ENCODE results near the gene EXT2.
A peak's percentile ranks its signal among the peaks of the same experiment; 100 is the strongest.

EXT2 gene

DNA sequence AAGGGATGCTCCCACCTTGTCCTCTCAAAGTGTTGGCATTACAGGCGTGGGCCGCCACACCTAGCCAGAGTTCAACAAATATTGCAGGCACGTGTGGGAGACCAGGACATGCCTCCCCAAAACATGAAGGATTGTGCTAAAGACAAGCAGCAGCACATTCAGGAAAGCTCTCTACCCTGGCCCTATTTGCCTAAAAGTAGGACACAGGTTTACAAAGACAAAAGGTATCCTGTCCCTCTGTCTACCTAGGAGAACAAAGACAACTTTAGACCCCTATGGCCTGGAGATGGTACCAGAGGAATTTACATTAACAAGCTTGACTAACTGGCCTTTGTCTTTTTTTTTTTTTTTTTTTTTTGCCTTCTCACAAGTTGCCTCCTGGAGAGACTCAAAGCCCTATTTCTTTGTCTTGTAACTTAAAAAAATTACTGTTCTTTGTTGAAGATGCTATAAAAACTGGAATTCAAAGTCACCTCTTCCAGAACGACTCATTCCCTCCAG is 30.3 kb upstream of the EXT2 start:
- peak overlapping the region in 1 of 2 experiments; percentile 81 for H3K4me3 ChIP-seq (ENCODE audit: insufficient read depth in 1 of 2, low read depth in 1 of 2, low read length in 2 of 2)
- H4K91ac ChIP-seq (ENCODE audit: low read length) = no peak overlapping the region
- no peak overlapping the region for H2BK12ac ChIP-seq (ENCODE audit: low read length in 2 of 2)
- no peak overlapping the region for H3K27ac ChIP-seq (ENCODE audit: low read length, poor library complexity, severe bottlenecking)
- H3K4me1 ChIP-seq (ENCODE audit: control insufficient read depth, insufficient read depth, low read depth, low read length) = peaks cover 5% of the 10 kb centered on the region
- H3K9me3 ChIP-seq (ENCODE audit: control insufficient read depth, low read length) = no peaks in the 10 kb centered on the region
- H4K8ac ChIP-seq (ENCODE audit: low read length) = no peak overlapping the region
- H3K36me3 ChIP-seq (ENCODE audit: control insufficient read depth in 1 of 2, insufficient read depth in 2 of 2, low read depth in 1 of 2, low read length in 2 of 2) = peaks cover 0 to 22% of the 10 kb centered on the region in 2 experiments
- H3K14ac ChIP-seq (ENCODE audit: low read length in 2 of 2) = no peak overlapping the region
- peaks cover 2% of the 10 kb centered on the region for H3K79me1 ChIP-seq (replicated peaks; ENCODE audit: low read length, poor library complexity, severe bottlenecking)
- peak; percentile 2 for DNase-seq
- H3K27me3 ChIP-seq (ENCODE audit: control insufficient read depth in 1 of 2, insufficient read depth in 1 of 2, low read length in 2 of 2) = no peaks in the 10 kb centered on the region
- no peak overlapping the region for H2AK5ac ChIP-seq (ENCODE audit: low read length, severe bottlenecking)
- H3K4ac ChIP-seq (ENCODE audit: low read depth in 1 of 2, low read length in 2 of 2) = no peak overlapping the region
- H3K18ac ChIP-seq (ENCODE audit: low read depth in 1 of 2, low read length in 2 of 2) = no peak overlapping the region
- H3K4me2 ChIP-seq (ENCODE audit: low read length, poor library complexity, severe bottlenecking) = no peak overlapping the region
- H2BK5ac ChIP-seq (ENCODE audit: low read depth, low read length, poor library complexity, severe bottlenecking) = no peak overlapping the region
- H2AFZ ChIP-seq (ENCODE audit: low read depth, low read length) = no peak overlapping the region
- no peak overlapping the region for H2BK15ac ChIP-seq (ENCODE audit: low read depth, poor library complexity, severe bottlenecking)
- WGBS = 61% methylated on average over 3 of the region's 4 CpGs
- no peak overlapping the region for H3K23ac ChIP-seq (ENCODE audit: low read length in 2 of 2)
- H2BK120ac ChIP-seq (ENCODE audit: low read depth, low read length) = no peak overlapping the region
- H3K9ac ChIP-seq (ENCODE audit: low read length) = peak overlapping the region; percentile 95

DNA sequence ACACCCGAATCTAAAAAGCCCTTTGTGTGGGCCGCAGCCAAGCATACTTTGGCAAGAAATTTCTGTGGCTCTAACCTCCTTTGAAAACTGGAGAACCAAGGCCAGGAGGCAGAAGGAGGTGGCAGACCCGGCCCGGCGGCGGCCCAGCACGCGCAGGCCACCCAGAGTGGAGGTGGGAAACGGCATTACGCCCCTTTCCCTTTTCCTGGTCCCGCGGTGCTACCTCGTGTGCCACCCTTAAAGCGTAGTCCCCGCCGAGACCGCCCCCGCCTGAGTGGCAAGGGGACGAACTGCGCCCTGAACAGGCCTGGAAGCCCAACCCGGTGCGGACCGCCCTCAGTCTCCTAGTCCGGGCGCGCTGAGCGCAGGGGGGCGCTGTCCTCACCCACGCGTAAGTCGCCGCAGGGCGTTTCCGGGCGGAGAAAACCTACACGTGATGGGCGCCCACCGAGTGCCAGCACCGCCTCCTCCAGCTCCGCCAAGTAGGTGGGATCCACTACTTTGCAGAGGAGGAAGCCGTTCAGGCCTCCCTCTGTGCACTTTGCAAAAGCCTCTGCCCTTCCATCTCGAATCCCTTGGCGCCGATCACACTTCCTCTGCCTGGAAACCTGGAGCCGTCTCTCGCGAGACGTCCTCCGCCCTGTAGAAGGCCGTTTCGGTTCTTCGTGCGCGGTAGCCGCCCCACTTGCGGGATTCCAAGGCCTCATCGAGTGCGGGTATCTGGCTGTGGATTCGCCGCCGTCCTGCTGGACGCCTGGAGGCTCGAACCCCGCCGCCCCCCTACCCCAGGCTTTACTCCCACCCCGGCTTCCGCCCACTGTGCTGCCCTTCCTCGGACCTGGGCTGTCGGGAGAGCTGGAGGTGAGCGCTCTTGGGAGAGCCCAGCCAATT is 29.4 kb upstream of the EXT2 start, which contains the start of gene ACCS:
TSS of gene ACCS (plus strand) at position 430 of the 891 bp plus-strand sequence. CDS start 1,358 bp downstream, outside the sequence.
- Histone ChIP-seq H3K23ac (ENCODE audit: low read length in 2 of 2) (peak within 1 kb of the TSS in 1 of 2 experiments; percentile 56), H3K4me3 (ENCODE audit: insufficient read depth in 1 of 2, low read depth in 1 of 2, low read length in 2 of 2) (peak within 1 kb of the TSS; percentile 60 to 81), H3K4me2 (ENCODE audit: low read length, poor library complexity, severe bottlenecking) (peak within 1 kb of the TSS; percentile 71), H2BK120ac (ENCODE audit: low read depth, low read length) (peak within 1 kb of the TSS; percentile 52), H3K14ac (ENCODE audit: low read length in 2 of 2) (peak within 1 kb of the TSS in 1 of 2 experiments; percentile 55), H4K91ac (ENCODE audit: low read length) (peak within 1 kb of the TSS; percentile 93), H3K9me3 (ENCODE audit: control insufficient read depth, low read length) (no peaks in the 10 kb centered on the region), H2BK12ac (ENCODE audit: low read length in 2 of 2) (peak within 1 kb of the TSS in 1 of 2 experiments; percentile 83), H3K4ac (ENCODE audit: low read depth in 1 of 2, low read length in 2 of 2) (peak within 1 kb of the TSS; percentile 55 to 92), H2AK5ac (ENCODE audit: low read length, severe bottlenecking) (no peak within 1 kb of the TSS), H3K36me3 (ENCODE audit: control insufficient read depth in 1 of 2, insufficient read depth in 2 of 2, low read depth in 1 of 2, low read length in 2 of 2) (peaks cover under 1 to 31% of the 10 kb centered on the region in 2 experiments), H4K8ac (ENCODE audit: low read length) (peak within 1 kb of the TSS; percentile 100), H3K4me1 (ENCODE audit: control insufficient read depth, insufficient read depth, low read depth, low read length) (peaks cover 5% of the 10 kb centered on the region), H3K27me3 (ENCODE audit: control insufficient read depth in 1 of 2, insufficient read depth in 1 of 2, low read length in 2 of 2) (no peaks in the 10 kb centered on the region), H3K79me1 (replicated peaks; ENCODE audit: low read length, poor library complexity, severe bottlenecking) (peaks cover 2% of the 10 kb centered on the region), H2BK5ac (ENCODE audit: low read depth, low read length, poor library complexity, severe bottlenecking) (no peak within 1 kb of the TSS), H3K27ac (ENCODE audit: low read length, poor library complexity, severe bottlenecking) (peak within 1 kb of the TSS; percentile 67), H2AFZ (ENCODE audit: low read depth, low read length) (peak within 1 kb of the TSS; percentile 87), H3K18ac (ENCODE audit: low read depth in 1 of 2, low read length in 2 of 2) (peak within 1 kb of the TSS; percentile 85 to 95), H3K9ac (ENCODE audit: low read length) (peak within 1 kb of the TSS; percentile 95), H2BK15ac (ENCODE audit: low read depth, poor library complexity, severe bottlenecking) (peak within 1 kb of the TSS; percentile 75)
- WGBS = 6% methylated on average over 69 of the region's 70 CpGs
- DNase-seq = peak; percentile 89

GRCh38 chr11:44066732-44067141 is 28.7 kb upstream of the EXT2 start:
- peak; percentile 72 for DNase-seq
- Histone ChIP-seq H3K4me3 (ENCODE audit: insufficient read depth in 1 of 2, low read depth in 1 of 2, low read length in 2 of 2) (peak overlapping the region; percentile 60 to 81), H3K4me1 (ENCODE audit: control insufficient read depth, insufficient read depth, low read depth, low read length) (peaks cover 5% of the 10 kb centered on the region), H3K4me2 (ENCODE audit: low read length, poor library complexity, severe bottlenecking) (peak overlapping the region; percentile 71), H2BK120ac (ENCODE audit: low read depth, low read length) (peak overlapping the region; percentile 52), H3K18ac (ENCODE audit: low read depth in 1 of 2, low read length in 2 of 2) (peak overlapping the region; percentile 85 to 95), H3K4ac (ENCODE audit: low read depth in 1 of 2, low read length in 2 of 2) (peak overlapping the region in 1 of 2 experiments; percentile 55), H3K14ac (ENCODE audit: low read length in 2 of 2) (peak overlapping the region in 1 of 2 experiments; percentile 55), H3K27ac (ENCODE audit: low read length, poor library complexity, severe bottlenecking) (no peak overlapping the region), H3K27me3 (ENCODE audit: control insufficient read depth in 1 of 2, insufficient read depth in 1 of 2, low read length in 2 of 2) (no peaks in the 10 kb centered on the region), H3K9ac (ENCODE audit: low read length) (peak overlapping the region; percentile 95), H2AFZ (ENCODE audit: low read depth, low read length) (peak overlapping the region; percentile 87), H3K9me3 (ENCODE audit: control insufficient read depth, low read length) (no peaks in the 10 kb centered on the region), H3K23ac (ENCODE audit: low read length in 2 of 2) (peak overlapping the region in 1 of 2 experiments; percentile 56), H2BK5ac (ENCODE audit: low read depth, low read length, poor library complexity, severe bottlenecking) (no peak overlapping the region), H4K91ac (ENCODE audit: low read length) (no peak overlapping the region), H3K79me1 (replicated peaks; ENCODE audit: low read length, poor library complexity, severe bottlenecking) (peaks cover 2% of the 10 kb centered on the region), H3K36me3 (ENCODE audit: control insufficient read depth in 1 of 2, insufficient read depth in 2 of 2, low read depth in 1 of 2, low read length in 2 of 2) (peaks cover 4 to 37% of the 10 kb centered on the region in 2 experiments), H2AK5ac (ENCODE audit: low read length, severe bottlenecking) (no peak overlapping the region), H4K8ac (ENCODE audit: low read length) (peak overlapping the region; percentile 100), H2BK12ac (ENCODE audit: low read length in 2 of 2) (peak overlapping the region in 1 of 2 experiments; percentile 13), H2BK15ac (ENCODE audit: low read depth, poor library complexity, severe bottlenecking) (peak overlapping the region; percentile 75)
- 54% methylated on average over 9 of the region's 10 CpGs for WGBS

- Histone ChIP-seq H3K79me1 (replicated peaks; ENCODE audit: low read length, poor library complexity, severe bottlenecking) (peaks cover 2% of the 10 kb centered on the region), H3K14ac (ENCODE audit: low read length in 2 of 2) (no peak overlapping the region), H3K27me3 (ENCODE audit: control insufficient read depth in 1 of 2, insufficient read depth in 1 of 2, low read length in 2 of 2) (no peaks in the 10 kb centered on the region), H2BK5ac (ENCODE audit: low read depth, low read length, poor library complexity, severe bottlenecking) (no peak overlapping the region), H3K4ac (ENCODE audit: low read depth in 1 of 2, low read length in 2 of 2) (no peak overlapping the region), H2AFZ (ENCODE audit: low read depth, low read length) (no peak overlapping the region), H4K91ac (ENCODE audit: low read length) (no peak overlapping the region), H2AK5ac (ENCODE audit: low read length, severe bottlenecking) (no peak overlapping the region), H3K27ac (ENCODE audit: low read length, poor library complexity, severe bottlenecking) (no peak overlapping the region), H4K8ac (ENCODE audit: low read length) (no peak overlapping the region), H3K23ac (ENCODE audit: low read length in 2 of 2) (no peak overlapping the region), H2BK120ac (ENCODE audit: low read depth, low read length) (no peak overlapping the region), H3K4me3 (ENCODE audit: insufficient read depth in 1 of 2, low read depth in 1 of 2, low read length in 2 of 2) (peak overlapping the region in 1 of 2 experiments; percentile 81), H2BK12ac (ENCODE audit: low read length in 2 of 2) (no peak overlapping the region), H3K4me2 (ENCODE audit: low read length, poor library complexity, severe bottlenecking) (no peak overlapping the region), H3K18ac (ENCODE audit: low read depth in 1 of 2, low read length in 2 of 2) (no peak overlapping the region), H3K4me1 (ENCODE audit: control insufficient read depth, insufficient read depth, low read depth, low read length) (peaks cover 5% of the 10 kb centered on the region), H3K9me3 (ENCODE audit: control insufficient read depth, low read length) (no peaks in the 10 kb centered on the region), H3K36me3 (ENCODE audit: control insufficient read depth in 1 of 2, insufficient read depth in 2 of 2, low read depth in 1 of 2, low read length in 2 of 2) (peaks cover 4 to 39% of the 10 kb centered on the region in 2 experiments), H3K9ac (ENCODE audit: low read length) (peak overlapping the region; percentile 95), H2BK15ac (ENCODE audit: low read depth, poor library complexity, severe bottlenecking) (no peak overlapping the region)
- WGBS = 72% methylated on average over 5 of the region's 5 CpGs
- no peak for DNase-seq
These were observed 28.2 kb upstream of the EXT2 start for GRCh38 chr11:44067266-44067665.
